Lower leg skin (tissue), 3 donors: ENCODE data around the gene CHN2.

Experiments used
- CTCF ChIP-seq, 3 donors: fragments of 450-650 bp; IDR thresholded peaks; one replicate each; pipeline ENCODE4 v1.5.1; 2016; ENCODE audit warnings: antibody characterized with exemption in 3 of 3, mild to moderate bottlenecking in 3 of 3, moderate library complexity in 2 of 3
- POLR2A ChIP-seq, 2 donors: fragments of 450-650 bp; IDR thresholded peaks; one replicate each; pipeline ENCODE4 v1.6.1; 2016 to 2017; ENCODE audit warnings: antibody characterized with exemption in 2 of 2, mild to moderate bottlenecking in 1 of 2, moderate library complexity in 1 of 2

- no peak for TF ChIP-seq CTCF (IDR thresholded peaks at IDR 0.05)
- no peak for TF ChIP-seq POLR2A (IDR thresholded peaks at IDR 0.05)
Measured at GRCh38 chr7:29146057-29146706, 48.4 kb upstream of the CHN2 start, which contains the start of gene CPVL.
